ENCODE data around the gene ZNF423.

The ZNF423 gene

DNA sequence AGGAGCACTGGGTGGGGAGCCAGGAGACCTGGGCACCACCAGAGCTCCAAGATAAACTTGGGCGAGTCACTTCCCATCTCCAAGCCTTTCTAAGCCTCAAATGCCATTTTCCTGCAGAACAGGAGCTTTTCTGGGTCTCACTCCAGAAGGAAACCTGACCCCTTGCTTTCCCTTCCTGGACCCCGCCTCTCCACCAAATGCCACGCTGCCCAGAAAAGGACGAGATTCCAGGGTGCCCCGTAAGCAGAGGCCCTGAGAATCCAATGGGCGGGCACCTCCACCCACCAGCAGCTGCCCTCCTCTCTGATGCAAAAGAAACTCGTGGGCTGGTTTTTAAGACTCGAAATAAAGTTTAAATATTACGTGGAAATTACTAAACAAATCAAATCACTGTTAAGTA lies 31.3 kb downstream of the ZNF423 start:
- DNase-seq (ENCODE audit: low read depth) = no peak

DNA sequence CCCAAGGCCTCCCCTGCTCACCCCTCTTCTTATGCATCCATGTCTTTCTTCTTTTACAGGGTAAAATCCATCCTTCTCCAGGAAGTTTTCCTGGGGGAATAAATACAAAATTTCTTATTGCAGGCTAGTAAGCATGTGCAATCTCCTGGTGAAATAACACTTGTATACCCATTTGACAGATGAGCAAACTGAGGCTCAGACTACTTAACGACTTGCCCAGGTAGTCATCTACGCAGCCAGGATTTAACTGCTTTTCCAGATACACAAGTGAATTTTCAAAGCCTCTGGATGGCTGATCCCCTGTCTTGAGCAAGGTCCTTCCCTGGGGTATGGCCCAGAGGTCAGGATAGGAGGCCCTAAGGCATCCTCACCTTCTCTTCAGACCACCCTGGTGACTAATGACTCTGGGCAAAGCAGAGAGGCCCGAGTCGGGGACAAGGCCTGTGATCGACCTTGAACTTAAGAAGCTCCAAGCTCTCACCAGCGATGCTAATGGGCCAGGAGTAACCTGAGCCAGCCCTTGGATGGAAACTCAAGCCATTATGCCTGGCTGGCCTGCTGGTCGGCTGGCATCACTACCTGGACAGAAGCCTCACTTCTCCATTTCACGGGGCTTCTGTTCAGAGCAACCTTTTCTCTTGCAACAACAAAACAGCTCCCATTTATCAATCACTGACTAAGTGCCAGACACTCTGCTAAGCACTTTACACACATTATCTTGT lies 33.1 kb downstream of the ZNF423 start:
- no peak for DNase-seq (ENCODE audit: low read depth)

DNA sequence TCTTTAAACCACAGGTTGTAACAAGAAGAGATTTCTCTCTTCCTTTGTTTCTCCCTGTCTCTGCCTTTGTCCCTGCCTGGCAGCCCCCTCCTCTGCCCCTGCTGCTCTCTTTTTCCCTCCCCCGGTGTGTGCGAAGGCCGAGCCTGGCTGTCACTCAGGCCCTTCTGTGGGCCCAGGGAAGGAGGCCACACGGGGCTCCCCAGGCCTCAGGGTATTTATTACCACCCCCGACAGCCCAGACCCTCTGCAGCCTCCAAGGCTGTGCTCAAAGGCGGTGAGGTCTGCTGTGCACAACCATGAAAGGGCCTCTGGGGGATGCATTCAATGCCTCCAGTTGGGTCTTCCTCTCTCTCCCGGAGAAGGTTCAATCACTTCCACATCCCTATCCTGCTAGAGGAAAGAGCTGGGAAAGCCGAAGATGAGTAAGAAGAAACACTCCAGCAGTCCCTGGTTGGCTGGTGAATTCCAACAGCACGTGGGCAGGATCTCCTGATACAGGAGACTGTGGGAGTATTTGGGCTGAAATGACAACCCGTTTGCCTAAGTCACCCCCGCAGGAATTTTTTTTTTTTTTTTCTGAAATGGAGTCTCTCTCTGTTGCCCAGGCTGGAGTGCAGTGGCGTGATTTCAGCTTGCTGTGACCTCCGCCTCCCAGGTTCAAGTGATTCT lies 34.2 kb downstream of the ZNF423 start:
- DNase-seq (ENCODE audit: low read depth) = no peak

DNA sequence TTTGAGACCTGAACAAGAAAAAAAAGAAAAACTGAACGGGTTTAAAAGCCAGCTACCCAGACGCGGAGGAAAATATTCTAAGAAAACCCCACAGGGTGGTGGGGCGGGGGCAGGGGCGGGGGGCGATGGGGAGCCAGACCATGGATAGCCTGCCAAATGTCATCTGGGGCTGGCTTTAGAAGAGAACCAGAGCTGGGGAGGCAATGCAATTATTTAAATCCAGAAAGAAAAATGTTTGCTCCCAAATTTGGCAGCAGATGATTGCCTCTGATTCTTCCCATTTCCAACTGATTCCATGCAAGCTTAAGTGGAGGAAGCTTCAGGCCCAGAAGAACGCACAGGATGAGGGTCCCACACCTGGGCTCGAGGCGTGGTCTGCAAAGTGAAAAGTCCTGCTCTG lies 34.8 kb downstream of the ZNF423 start:
- DNase-seq (ENCODE audit: low read depth) = no peak

DNA sequence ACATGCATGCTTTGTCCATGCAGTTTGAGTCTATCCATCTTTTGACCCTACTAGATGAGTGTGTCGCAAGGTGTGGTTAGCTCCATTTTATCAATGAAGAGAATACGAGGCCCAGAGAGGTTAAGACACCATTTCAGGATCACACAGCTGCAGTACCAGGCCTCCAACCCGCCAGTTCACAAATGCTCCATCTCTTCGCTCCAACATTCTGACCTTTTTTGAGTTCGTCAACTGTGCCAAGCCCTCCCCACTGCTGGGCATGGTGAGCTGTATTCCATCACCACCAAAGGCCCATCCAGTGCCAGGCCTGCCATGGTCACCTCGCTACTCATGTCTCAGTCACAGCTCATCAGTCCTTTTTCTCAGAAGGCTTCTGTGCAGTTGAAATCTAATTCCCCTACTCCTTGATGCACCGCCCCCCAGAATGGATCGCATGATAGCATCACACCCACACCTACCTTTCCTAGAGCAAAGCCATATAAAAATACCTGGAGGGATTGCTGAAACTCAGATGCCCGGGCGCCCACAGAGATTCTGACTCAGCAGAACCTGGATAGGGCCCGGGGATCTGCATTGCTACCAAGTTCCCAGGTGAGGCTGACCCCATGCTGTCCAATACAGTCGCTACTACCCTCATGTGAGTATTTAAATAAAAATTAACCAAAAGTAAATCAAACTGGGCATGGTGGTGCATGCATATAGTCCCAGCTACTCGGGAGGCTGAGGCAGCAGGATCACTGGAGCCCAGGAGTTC lies 38.0 kb downstream of the ZNF423 start:
- no peak for DNase-seq (ENCODE audit: low read depth)

DNA sequence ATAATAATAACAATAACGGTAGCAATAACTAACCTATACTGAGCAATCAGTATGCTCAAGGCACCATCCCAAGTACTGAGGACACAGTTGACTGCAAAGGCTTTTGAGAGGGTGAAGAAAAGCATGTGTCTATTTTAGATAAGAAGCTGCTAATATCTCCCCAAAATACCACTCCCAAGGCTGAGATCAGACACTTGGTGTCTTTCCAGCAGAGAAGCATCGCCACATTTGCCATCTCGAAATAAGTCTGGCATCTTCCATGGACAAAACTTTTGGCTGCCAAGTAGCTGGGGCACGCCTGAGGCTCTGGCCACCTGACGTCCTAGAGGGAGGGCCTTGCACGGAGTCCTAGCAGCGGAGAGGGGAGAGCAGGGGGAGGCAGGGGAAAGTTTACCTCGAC lies 39.0 kb downstream of the ZNF423 start:
- no peak for DNase-seq (ENCODE audit: low read depth)

DNA sequence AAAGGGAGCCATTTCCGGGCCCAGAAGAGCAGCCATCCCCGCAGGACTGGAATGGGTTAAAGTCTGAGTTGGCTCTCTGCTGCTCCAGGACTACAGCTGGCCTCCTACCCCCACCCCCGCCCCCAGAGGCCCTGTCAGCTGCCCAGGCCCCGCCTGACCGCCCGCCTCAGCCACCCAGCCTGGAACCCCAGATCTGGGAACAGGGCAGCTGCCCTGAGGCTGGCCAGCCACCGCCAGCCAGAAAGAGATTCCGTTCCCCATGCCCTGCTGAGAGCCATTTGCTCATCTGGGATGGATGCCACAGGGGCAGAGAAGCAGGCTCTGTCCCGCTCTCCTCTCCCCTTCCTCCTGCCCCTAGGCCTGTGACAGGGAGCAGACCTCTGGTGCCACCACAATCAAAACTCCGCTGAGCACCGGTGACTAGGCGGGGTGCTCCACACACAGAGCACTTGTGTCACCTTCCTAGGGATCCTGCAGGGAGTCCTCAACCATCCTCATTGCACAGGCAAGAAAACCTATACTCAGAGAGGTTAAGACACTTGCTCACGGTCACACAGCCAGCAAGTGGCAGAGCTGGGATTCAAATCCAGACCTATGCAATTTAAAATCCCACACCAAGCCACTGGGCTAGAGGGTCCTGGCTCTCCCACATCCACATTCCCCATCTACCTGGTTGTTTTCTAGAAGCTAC lies 44.1 kb downstream of the ZNF423 start:
- no peak for DNase-seq (ENCODE audit: low read depth)

DNA sequence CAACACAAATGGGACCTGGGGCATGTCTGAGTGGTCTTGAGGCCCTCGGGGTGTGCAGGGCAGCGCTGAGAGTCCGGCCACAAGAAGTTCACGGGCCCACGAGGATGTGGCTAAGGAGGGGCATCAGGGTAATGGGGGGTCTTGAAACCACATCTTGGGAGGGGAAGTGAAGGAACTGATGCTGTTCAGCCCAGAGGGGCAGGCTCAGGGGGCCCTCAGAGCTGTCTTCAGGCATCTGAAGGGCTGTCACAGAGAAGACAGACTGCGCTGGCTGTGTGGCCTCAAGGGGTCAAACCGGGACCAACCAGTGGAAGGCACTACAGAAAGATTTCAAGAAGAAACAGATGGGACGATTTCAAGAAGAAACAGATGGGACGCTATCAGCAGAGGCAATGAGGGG lies 45.1 kb downstream of the ZNF423 start:
- DNase-seq (ENCODE audit: low read depth) = no peak

DNA sequence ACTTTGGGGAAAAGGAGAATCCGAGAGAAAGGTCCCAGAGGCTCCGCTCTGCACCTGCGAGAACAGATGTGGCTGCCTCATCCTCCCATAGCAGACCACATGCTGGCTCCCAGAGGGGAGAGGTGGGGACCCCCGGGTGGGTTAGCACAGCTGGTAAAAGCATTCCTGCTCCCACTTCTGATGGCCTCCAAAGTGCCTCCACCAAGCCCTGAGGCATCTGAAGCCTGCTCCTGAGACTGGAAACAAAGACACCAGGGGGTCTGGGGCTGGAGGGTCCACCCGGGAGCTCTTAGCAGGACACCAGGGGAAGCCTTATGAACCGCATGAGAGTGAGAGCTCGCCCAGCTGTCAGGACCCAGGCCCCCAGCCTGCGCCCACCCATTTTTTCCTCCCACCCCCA lies 46.4 kb downstream of the ZNF423 start:
- DNase-seq (ENCODE audit: low read depth) = no peak

DNA sequence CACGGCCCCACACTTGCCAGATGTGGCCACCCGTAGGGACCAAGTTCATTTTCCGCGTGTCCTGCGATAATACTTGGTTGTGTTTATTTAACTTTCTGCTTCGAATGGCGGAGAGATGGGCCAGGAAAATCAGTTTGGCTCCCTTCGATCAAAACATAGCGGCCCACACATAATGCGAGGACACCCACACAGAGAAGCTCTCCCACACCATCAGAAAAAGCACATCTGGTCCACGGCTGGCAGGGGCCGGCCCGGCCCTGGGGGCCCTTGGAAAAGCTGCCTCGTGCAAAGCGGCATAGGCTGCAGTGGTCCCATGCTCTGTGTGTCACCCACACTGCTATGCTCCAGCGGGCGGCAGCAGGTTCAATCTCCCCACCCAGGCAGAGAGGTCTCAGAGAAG lies 46.9 kb downstream of the ZNF423 start:
- DNase-seq (ENCODE audit: low read depth) = no peak

DNA sequence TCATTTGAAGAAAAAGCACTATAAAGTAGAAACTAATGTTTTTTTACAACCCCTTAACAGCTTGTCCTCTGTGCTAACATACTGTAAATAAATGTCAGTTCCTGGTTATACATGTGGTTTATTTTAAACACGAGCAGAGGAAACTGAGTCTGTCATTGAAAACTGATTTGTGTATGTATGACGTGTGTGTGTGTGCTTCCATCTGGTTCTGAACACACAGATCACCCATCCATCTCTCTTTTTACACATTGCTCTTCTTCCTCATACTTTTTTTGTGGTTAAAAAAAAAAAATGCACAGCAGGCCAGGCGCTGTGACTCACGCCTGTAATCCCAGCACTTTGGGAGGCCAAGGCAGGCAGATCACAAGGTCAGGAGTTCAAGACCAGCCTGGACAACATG lies 49.5 kb downstream of the ZNF423 start:
- DNase-seq (ENCODE audit: low read depth) = no peak

DNA sequence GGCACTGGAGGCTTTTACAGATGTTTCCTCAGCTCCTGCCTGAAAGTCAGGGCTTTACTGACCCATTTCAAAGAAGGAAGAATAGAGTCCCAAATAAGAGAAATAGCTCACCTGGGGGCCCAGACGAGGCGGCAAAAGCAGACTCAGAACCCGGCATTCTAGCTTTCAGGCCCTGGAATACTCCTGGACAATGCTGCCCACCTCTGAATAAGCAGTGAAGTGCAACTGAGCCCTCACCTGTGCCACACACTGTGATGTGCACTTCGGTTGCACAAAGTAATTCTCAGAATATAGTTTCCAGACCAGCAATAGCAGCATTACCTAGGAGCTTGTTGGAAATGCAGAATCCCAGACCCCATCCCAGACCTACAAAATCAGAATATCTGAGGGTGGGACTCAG lies 54.6 kb downstream of the ZNF423 start:
- DNase-seq (ENCODE audit: low read depth) = no peak

DNA sequence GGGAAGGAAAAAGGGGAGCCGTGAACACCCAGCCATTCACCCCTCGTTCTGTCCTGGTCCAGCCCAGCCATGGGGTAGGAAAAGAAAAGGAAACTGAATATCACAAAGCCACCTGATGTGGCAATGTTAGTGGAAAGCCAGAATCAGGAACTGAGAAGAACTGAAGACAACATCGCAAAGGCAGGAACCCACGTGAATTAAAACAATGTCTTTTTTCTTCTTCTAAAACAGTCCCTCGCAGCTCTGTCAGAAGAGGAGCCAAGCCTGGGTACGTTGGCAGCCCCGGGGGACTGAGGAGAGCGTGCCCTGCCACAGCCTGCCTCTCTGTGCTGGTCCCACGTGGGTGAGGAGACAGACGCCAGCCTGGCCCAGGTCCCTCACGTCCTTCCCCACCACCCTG lies 55.0 kb downstream of the ZNF423 start:
- no peak for DNase-seq (ENCODE audit: low read depth)

DNA sequence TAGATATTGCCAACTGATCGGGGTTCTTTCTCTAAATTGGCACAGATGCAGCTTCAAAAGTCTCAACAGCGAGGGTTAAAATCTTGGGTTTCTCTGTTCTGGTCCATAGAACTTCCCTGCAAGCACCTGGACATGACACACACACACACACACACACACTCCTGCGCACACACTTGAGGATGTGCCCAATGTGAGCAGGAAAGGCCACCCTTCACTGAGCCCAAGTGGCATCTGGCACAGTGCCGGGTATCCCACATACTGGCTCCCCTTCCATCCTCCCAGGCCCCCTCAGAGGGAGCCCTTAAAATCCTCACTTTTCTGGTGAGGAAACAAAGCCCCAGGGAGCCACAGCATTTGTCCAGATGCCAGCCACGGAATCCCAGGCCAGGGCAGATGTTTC lies 55.5 kb downstream of the ZNF423 start:
- no peak for DNase-seq (ENCODE audit: low read depth)

DNA sequence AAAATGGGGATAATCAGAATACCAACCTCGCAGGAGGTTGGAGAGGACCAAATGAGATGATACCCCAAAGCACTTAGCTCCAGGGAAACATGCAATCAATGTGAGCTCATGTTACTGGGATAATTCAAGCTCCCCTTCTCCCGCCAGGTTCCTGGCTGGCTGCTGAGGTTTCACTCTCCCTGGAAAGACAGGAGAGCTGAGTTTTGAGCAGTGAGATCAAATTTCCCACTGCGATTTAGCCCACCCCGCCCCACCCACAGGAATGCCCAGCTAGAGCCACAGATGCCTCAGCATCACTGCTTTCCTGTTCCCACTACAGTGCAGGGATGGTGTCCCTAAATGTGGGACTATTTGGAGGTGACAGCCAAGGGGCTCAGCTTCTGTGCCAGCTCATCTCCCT lies 56.7 kb downstream of the ZNF423 start:
- no peak for DNase-seq (ENCODE audit: low read depth)

DNA sequence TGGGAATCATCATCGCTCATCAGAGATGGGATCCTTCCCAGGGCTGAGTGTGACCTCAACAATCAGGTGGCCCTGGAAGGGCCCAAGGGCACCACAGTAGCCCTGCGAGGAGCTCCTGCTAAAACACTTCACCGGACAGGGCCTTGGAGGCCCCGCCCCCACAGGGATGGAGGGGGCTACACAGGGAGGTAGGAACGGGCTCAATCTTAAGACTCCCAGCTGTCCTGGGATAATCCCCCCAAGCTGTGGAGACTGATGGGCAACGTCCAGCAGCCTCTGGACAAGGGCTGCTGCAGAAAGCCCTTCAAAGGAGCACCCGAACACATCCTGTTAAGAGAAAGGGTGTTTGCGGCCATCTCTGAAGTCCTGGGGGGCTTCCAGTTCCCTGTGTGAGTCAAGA lies 60.4 kb downstream of the ZNF423 start:
- no peak for DNase-seq (ENCODE audit: low read depth)

DNA sequence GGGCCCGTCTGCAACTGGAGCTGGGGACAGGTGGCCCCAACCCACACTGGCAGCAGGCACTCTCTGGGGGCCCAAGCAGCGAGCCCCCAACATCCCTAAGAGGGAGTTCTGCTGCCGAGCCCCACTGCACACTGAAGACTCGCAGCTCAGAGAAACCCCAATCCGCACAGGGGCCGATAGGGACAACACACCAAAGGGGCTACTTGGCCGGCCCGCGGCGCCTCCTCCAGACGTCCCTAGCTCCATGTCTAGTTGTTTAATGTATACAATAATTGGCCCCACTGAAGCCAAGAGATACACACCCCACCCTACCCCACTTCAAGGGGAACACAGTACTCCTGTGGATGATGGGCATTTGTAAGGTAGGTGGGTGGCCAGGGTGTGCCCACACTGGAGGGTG lies 62.7 kb downstream of the ZNF423 start:
- DNase-seq (ENCODE audit: low read depth) = no peak

DNA sequence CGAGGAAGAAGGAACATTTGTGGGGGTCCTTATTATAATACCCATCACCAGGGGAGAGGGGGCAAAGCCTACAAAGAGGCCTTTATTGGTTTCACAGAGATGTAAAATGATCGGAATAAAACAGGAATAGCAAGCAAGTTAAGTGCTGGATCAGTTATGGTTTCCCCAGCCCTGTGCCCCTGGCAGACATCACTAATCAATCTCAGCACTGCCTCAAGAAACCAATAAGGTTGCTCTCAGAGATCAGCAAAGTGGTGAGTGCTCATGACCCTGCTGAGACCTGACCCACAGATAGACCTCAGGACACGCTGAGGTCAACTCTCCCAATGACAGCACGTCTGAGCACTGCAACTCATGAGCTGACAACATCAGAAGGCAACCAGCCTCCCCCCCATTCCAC lies 66.3 kb downstream of the ZNF423 start:
- DNase-seq (ENCODE audit: low read depth) = no peak

DNA sequence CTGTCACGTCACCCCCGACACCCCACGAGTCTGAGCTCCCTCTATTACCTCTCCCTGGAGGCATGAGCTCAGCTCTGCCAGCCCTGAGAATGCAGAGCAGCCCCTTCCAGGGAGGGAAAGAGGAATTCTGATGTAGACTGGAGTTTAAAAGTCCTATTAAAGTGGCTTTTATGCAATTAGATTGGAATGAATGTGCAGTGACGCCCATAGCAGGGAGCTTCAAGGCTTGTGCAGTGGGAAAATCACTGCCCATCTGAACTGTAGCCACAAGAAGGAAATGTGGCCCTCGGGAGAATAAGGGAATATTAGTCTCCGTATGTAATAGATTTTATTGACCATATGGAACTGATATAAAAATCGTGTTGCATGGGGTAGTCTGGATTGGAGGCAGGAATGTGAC lies 66.9 kb downstream of the ZNF423 start:
- DNase-seq (ENCODE audit: low read depth) = no peak

DNA sequence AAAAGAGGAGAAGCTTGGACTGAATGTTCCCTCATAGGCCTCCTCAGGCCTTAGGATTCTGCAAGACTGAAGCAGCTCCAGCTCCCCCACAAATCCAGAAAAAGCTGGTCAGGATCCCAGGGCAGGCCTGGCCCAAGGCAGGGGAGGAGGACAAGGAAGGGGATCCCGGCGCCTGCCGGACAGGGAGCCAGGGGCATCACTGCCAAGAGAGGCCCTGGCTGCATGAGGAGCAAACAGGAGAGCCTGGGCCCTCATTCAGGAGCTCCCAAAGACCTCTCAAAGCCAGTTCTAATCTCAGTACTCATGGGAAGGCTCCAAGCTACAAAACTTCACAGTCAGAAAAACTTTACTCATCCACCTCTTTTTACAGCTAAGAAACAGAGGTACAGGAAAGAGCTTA lies 67.3 kb downstream of the ZNF423 start:
- DNase-seq (ENCODE audit: low read depth) = no peak

DNA sequence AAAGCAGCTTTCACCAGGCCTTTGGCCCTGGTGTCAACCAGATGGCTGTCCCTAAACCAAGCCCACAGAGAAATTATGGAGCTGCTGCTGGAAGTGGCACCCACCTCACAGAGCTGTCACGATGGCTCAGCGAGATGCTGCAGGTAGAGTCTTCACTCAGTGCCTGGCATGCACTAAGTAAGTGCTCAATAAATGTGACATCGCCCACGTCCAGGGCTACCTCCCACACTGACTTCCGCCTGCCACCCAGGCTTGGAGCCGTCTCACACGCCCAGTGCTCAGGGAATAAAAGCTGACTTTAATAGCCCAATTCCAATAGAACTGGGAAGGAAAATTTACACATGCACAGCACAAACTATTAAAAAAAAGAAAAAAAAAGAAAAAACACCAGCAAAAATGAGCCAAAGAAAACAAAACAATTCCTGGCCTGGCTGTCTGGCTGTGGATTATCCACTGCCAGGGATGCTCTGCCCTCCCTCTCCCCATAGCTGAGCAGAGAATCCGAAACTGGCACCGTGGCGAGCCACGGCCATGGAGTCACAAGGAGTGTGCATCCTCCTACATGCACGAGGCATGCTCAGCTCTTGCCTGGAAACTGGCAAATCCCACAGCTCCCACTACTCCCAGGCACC lies 68.9 kb downstream of the ZNF423 start:
- no peak for DNase-seq (ENCODE audit: low read depth)

DNA sequence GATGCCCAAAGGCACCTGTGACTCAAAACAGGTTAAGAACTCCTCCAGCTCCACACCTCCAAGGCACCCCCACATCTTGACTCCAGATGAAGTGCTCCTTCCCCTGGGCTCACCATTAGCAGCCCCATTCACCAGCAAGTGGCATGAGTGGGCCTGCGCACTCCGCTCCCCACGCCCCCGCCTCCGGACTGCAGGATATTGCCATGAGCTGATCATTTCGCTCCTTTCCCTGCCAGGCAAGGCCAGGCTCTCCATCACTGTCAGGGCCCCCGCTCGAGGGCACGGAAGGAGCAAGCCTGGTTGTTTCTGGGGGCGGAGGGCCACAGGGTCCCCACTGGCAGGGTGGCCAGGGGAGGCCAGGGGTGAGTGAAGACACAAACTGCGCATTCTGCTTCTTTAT lies 69.9 kb downstream of the ZNF423 start:
- no peak for DNase-seq (ENCODE audit: low read depth)

Measured in GM04504 (cell line).